Neuronal stem cell (in vitro differentiated cells): ENCODE measurements around the gene AVEN.

Source experiments
- DNase-seq: peaks from one replicate; pipeline ENCODE4 v3.0.0-alpha.2; 2013; ENCODE audit warnings: low spot score
- H2AFZ ChIP-seq: one replicate; pipeline ENCODE4 v1.6.1; 2013; ENCODE audit warnings: mild to moderate bottlenecking, low read length, inconsistent platforms
- H2AK5ac ChIP-seq: 2 replicates; pipeline ENCODE4 v1.6.1; 2013; ENCODE audit warnings: low read depth, mild to moderate bottlenecking, inconsistent platforms, low read length, moderate library complexity, mixed read lengths
- H2BK120ac ChIP-seq: 2 replicates; pipeline ENCODE4 v1.6.1; 2013; ENCODE audit warnings: low read depth, mild to moderate bottlenecking, inconsistent platforms, low read length, moderate library complexity, mixed read lengths
- H2BK12ac ChIP-seq: one replicate; pipeline ENCODE4 v1.6.1; 2013; ENCODE audit warnings: low read length, inconsistent platforms
- H2BK15ac ChIP-seq: 2 replicates; pipeline ENCODE4 v1.6.1; 2013; ENCODE audit warnings: mild to moderate bottlenecking, low read length, inconsistent platforms, mixed read lengths
- H2BK5ac ChIP-seq: one replicate; pipeline ENCODE4 v1.6.1; 2013; ENCODE audit warnings: inconsistent platforms, mild to moderate bottlenecking, low read length, moderate library complexity
- H3K14ac ChIP-seq: one replicate; pipeline ENCODE4 v1.6.1; 2013; ENCODE audit warnings: low read length, inconsistent platforms
- H3K18ac ChIP-seq: 2 replicates; pipeline ENCODE4 v1.6.1; 2013; ENCODE audit warnings: low read length, inconsistent platforms
- H3K23ac ChIP-seq: 2 replicates; pipeline ENCODE4 v1.6.1; 2013; ENCODE audit warnings: low read depth, mild to moderate bottlenecking, mixed read lengths, low read length, inconsistent platforms; ENCODE audit not compliant: poor library complexity
- H3K27ac ChIP-seq: replicated peaks from 3 replicates; pipeline ENCODE4 v1.5.1; 2013; ENCODE audit warnings: low read length, inconsistent platforms
- H3K27me3 ChIP-seq, 3 experiments: 2 replicates each; pipeline ENCODE4 v1.6.1; 2013; ENCODE audit warnings: low read length in 3 of 3, mild to moderate bottlenecking in 2 of 3, inconsistent platforms in 1 of 3, low read depth in 1 of 3, mixed read lengths in 1 of 3, moderate library complexity in 1 of 3; ENCODE audit not compliant: control insufficient read depth in 3 of 3, insufficient read depth in 3 of 3
- H3K36me3 ChIP-seq, 2 donors: replicated peaks in 1 of 2; 2 replicates each; pipeline ENCODE4 v1.6.1; 2013; ENCODE audit warnings: low read length in 2 of 2; ENCODE audit not compliant: control insufficient read depth in 2 of 2, insufficient read depth in 2 of 2
- H3K4ac ChIP-seq: 2 replicates; pipeline ENCODE4 v1.6.1; 2013; ENCODE audit warnings: inconsistent platforms, mild to moderate bottlenecking, low read length, moderate library complexity
- H3K4me1 ChIP-seq, 2 donors: 1 replicate in 1 of 2; 2 replicates in 1 of 2; pipeline ENCODE4 v1.6.1; 2013; ENCODE audit warnings: low read length in 2 of 2, low read depth in 1 of 2; ENCODE audit not compliant: control insufficient read depth in 2 of 2, insufficient read depth in 1 of 2
- H3K4me2 ChIP-seq: one replicate; pipeline ENCODE4 v1.6.1; 2013; ENCODE audit warnings: mild to moderate bottlenecking, low read length, inconsistent platforms; ENCODE audit not compliant: insufficient read depth, poor library complexity, severe bottlenecking
- H3K4me3 ChIP-seq, 2 donors: 2 replicates each; pipeline ENCODE4 v1.5.1; 2013; ENCODE audit warnings: low read length in 2 of 2, mild to moderate bottlenecking in 2 of 2, inconsistent platforms in 1 of 2, moderate library complexity in 1 of 2
- H3K79me1 ChIP-seq: one replicate; pipeline ENCODE4 v1.6.1; 2013; ENCODE audit warnings: low read depth, mild to moderate bottlenecking, inconsistent platforms, low read length, moderate library complexity
- H3K9ac ChIP-seq: one replicate; pipeline ENCODE4 v1.6.1; 2013; ENCODE audit warnings: mild to moderate bottlenecking, low read depth, low read length, inconsistent platforms; ENCODE audit not compliant: poor library complexity
- H3K9me3 ChIP-seq, 2 donors: replicated peaks in 1 of 2; 2 replicates each; pipeline versions ENCODE3 to v1.6.1; 2013; ENCODE audit warnings: low read length in 2 of 2, mild to moderate bottlenecking in 2 of 2, inconsistent platforms in 1 of 2, low read depth in 1 of 2, mixed read lengths in 1 of 2, moderate library complexity in 1 of 2; ENCODE audit not compliant: control insufficient read depth in 2 of 2, insufficient read depth in 1 of 2
- H4K8ac ChIP-seq: one replicate; pipeline ENCODE4 v1.6.1; 2013; ENCODE audit warnings: low read depth, mild to moderate bottlenecking, inconsistent platforms, low read length, moderate library complexity
- H4K91ac ChIP-seq: one replicate; pipeline ENCODE4 v1.6.1; 2013; ENCODE audit warnings: low read length, low read depth, mild to moderate bottlenecking, inconsistent platforms; ENCODE audit not compliant: poor library complexity
- WGBS, 2 donors: extraction: QIAGEN DNeasy Blood & Tissue Kit; methylation state at CpG; one replicate each; pipeline ENCODE4 v1.1.7; 2013; ENCODE audit warnings: missing lambda C conversion rate in 2 of 2, mixed read lengths in 1 of 2; ENCODE audit not compliant: insufficient read length in 2 of 2, insufficient replicate concordance in 1 of 2; ENCODE audit errors: extremely low coverage in 2 of 2; 5-methylcytosine and 5-hydroxymethylcytosine counted together

The AVEN gene

GRCh38 chr15:34078900-34079299 is 39.9 kb upstream of the AVEN start:
- peaks cover 0 to 13% of the 10 kb centered on the region in 2 donors for H3K36me3 ChIP-seq
- H3K27ac ChIP-seq: no peak overlapping the region
- H3K23ac ChIP-seq: no peak overlapping the region
- H4K8ac ChIP-seq: no peak overlapping the region
- H2BK12ac ChIP-seq: no peak overlapping the region
- H3K27me3 ChIP-seq: no peaks in the 10 kb centered on the region
- no peak overlapping the region for H3K4me2 ChIP-seq
- no peak for DNase-seq
- H3K9me3 ChIP-seq: no peaks in the 10 kb centered on the region
- H2BK5ac ChIP-seq: no peak overlapping the region
- no peak overlapping the region for H2AFZ ChIP-seq
- H3K14ac ChIP-seq: no peak overlapping the region
- no peak overlapping the region for H3K9ac ChIP-seq
- no peaks in the 10 kb centered on the region for H3K79me1 ChIP-seq
- no peak overlapping the region for H2BK15ac ChIP-seq
- no peak overlapping the region for H2AK5ac ChIP-seq
- no peak overlapping the region for H2BK120ac ChIP-seq
- WGBS, 2 donors: no CpG with 5 or more reads among the region's 3 CpGs
- no peaks in the 10 kb centered on the region for H3K4me1 ChIP-seq
- no peak overlapping the region for H3K4me3 ChIP-seq
- H4K91ac ChIP-seq: no peak overlapping the region
- H3K18ac ChIP-seq: no peak overlapping the region
- H3K4ac ChIP-seq: no peak overlapping the region

GRCh38 chr15:34076785-34077184 is 37.8 kb upstream of the AVEN start:
- Histone ChIP-seq H2BK12ac (no peak overlapping the region), H2BK15ac (no peak overlapping the region), H3K27ac (no peak overlapping the region), H2BK5ac (no peak overlapping the region), H3K9me3 (no peaks in the 10 kb centered on the region), H3K4me3 (no peak overlapping the region), H3K14ac (no peak overlapping the region), H3K27me3 (no peaks in the 10 kb centered on the region), H4K8ac (no peak overlapping the region), H3K9ac (no peak overlapping the region), H2BK120ac (no peak overlapping the region), H2AK5ac (no peak overlapping the region), H3K23ac (no peak overlapping the region), H3K4ac (no peak overlapping the region), H3K4me2 (no peak overlapping the region), H2AFZ (no peak overlapping the region), H4K91ac (no peak overlapping the region), H3K4me1 (no peaks in the 10 kb centered on the region), H3K18ac (no peak overlapping the region), H3K79me1 (no peaks in the 10 kb centered on the region), H3K36me3 (no peaks in the 10 kb centered on the region)
- WGBS, 2 donors: no CpG with 5 or more reads among the region's 4 CpGs
- no peak for DNase-seq

- no peak overlapping the region for H2AK5ac ChIP-seq
- H3K27ac ChIP-seq: no peak overlapping the region
Measured at GRCh38 chr15:34070003-34070402, 31.0 kb upstream of the AVEN start.

GRCh38 chr15:34065941-34066340 is 26.9 kb upstream of the AVEN start:
- Histone ChIP-seq H3K4me2 (no peak overlapping the region), H3K27me3 (no peaks in the 10 kb centered on the region), H4K8ac (no peak overlapping the region), H3K4ac (no peak overlapping the region), H3K14ac (no peak overlapping the region), H3K9me3 (no peaks in the 10 kb centered on the region), H3K36me3 (no peaks in the 10 kb centered on the region), H3K4me3 (no peak overlapping the region), H4K91ac (no peak overlapping the region), H3K27ac (no peak overlapping the region), H3K4me1 (no peaks in the 10 kb centered on the region), H2BK15ac (no peak overlapping the region), H3K79me1 (no peaks in the 10 kb centered on the region), H3K9ac (no peak overlapping the region), H3K23ac (no peak overlapping the region), H2AFZ (no peak overlapping the region), H2BK5ac (no peak overlapping the region), H2BK120ac (no peak overlapping the region), H2BK12ac (no peak overlapping the region), H2AK5ac (no peak overlapping the region), H3K18ac (no peak overlapping the region)
- no peak for DNase-seq
- whole genome bisulfite sequencing, 2 donors: no CpG with 5 or more reads among the region's 8 CpGs

More at GRCh38 chr15:34070003-34070402, 31.0 kb upstream of the AVEN start:
- Histone ChIP-seq H3K27me3 (no peaks in the 10 kb centered on the region), H3K79me1 (no peaks in the 10 kb centered on the region), H4K8ac (no peak overlapping the region), H3K4me3 (no peak overlapping the region), H2BK15ac (no peak overlapping the region), H3K23ac (no peak overlapping the region), H3K14ac (no peak overlapping the region), H3K4me2 (no peak overlapping the region), H2AFZ (no peak overlapping the region), H4K91ac (no peak overlapping the region), H2BK12ac (no peak overlapping the region), H3K4me1 (no peaks in the 10 kb centered on the region), H2BK5ac (no peak overlapping the region), H3K36me3 (no peaks in the 10 kb centered on the region), H3K9ac (no peak overlapping the region), H3K4ac (no peak overlapping the region), H2BK120ac (no peak overlapping the region), H3K9me3 (no peaks in the 10 kb centered on the region), H3K18ac (no peak overlapping the region)
- no CpG with 5 or more reads among the region's 6 CpGs for WGBS, 2 donors
- DNase-seq: no peak
